22Rv1 (cell line): ENCODE results near the gene FCN3.

Source experiments
- CTCF ChIP-seq: fragments of 450-650 bp; IDR thresholded peaks from 2 replicates; pipeline ENCODE4 v1.5.1; 2017; ENCODE audit warnings: mild to moderate bottlenecking
- ZFX ChIP-seq: fragments of 450-650 bp; IDR thresholded peaks from 2 replicates; pipeline ENCODE4 v1.6.1; 2017; ENCODE audit warnings: antibody characterized with exemption, borderline replicate concordance

- TF ChIP-seq CTCF (no peak), ZFX (no peak)
These were observed 22.5 kb upstream of the FCN3 start for GRCh38 chr1:27397110-27397509.
